Measurements from ENCODE around the gene ATP9A.
A peak's percentile ranks its signal among the peaks of the same experiment; 100 is the strongest.

Gene ATP9A

DNA sequence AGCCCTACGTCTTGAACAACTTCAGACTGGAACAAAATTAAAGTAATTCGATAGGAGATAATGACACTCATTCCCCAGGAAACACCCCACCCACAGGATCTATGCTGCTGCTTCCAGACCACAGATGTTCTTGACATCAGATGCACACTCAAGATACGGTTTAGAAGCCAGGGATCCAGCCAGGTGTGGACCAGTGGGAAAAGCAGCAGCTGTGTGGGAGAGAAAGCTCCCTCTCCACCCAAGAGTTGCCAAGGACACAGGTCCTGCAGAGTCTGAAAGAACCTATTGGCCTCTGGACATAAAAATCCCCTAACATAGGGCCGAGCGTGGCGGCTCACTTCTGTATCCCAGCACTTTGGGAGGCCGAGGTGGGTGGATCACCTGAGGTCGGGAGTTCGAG is 133.9 kb downstream of the ATP9A start:
- no peak overlapping the region for H3K27ac Mint-ChIP-seq
- ATAC-seq (replicated peaks), result no peak
- no peaks in the 10 kb centered on the region for H3K9me3 Mint-ChIP-seq
- H3K4me3 Mint-ChIP-seq, result no peak overlapping the region
- H3K4me1 Mint-ChIP-seq (ENCODE audit: low read depth in 2 of 2), result peaks cover 15 to 21% of the 10 kb centered on the region in 2 donors
- peaks cover 0 to 50% of the 10 kb centered on the region in 2 donors for H3K27me3 Mint-ChIP-seq
- no peaks in the 10 kb centered on the region for H3K36me3 Mint-ChIP-seq (ENCODE audit: insufficient read depth)
- DNase-seq, result no peak

DNA sequence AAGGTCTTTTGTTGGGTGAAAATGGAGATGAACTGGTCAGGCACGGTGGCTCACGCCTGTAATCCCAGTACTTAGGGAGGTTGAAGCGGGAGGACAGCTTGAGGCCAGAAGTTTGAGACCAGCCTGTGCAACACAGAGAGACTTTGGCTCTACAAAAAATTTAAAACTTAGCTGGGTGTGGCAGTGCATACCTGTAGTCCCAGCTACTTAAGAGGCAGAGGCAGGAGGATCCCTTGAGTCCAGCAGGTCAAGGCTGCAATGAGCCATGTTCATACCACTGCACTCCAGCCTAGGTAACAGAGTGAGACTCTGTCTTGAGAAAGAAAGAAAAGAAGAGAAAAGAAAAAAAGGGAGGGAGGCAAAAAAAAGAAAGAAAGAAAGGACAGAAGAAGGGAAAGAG is 134.8 kb downstream of the ATP9A start:
- H3K36me3 Mint-ChIP-seq (ENCODE audit: insufficient read depth), result no peaks in the 10 kb centered on the region
- no peak for DNase-seq
- no peak overlapping the region for H3K4me3 Mint-ChIP-seq
- no peak for ATAC-seq (replicated peaks)
- peak overlapping the region in 1 of 2 donors; percentile 81 for H3K27ac Mint-ChIP-seq
- H3K9me3 Mint-ChIP-seq, result no peaks in the 10 kb centered on the region
- peaks cover 17 to 23% of the 10 kb centered on the region in 2 donors for H3K4me1 Mint-ChIP-seq (ENCODE audit: low read depth in 2 of 2)
- peaks cover 0 to 50% of the 10 kb centered on the region in 2 donors for H3K27me3 Mint-ChIP-seq

DNA sequence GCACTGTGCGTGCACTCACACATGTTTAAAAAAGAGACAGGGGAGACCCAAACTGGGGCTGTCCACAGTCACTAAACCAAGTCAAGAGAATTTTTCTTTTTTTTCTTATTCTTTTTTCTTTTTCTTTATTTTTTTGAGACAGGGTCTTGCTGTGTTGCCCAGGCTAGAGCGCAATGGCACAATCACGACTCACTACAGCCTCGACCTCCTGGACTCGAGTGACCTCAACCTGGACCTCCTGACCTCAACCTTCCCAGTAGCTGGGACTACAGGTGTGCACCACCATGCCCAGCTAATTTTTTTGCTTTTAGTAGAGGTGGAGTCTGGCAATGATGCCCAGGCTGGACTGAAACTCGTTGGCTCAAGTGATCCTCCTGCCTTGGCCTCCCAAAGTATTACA is 136.2 kb downstream of the ATP9A start:
- ATAC-seq (replicated peaks) (no peak), DNase-seq (no peak)
- no peaks in the 10 kb centered on the region for H3K36me3 Mint-ChIP-seq (ENCODE audit: insufficient read depth)
- no peaks in the 10 kb centered on the region for H3K9me3 Mint-ChIP-seq
- peaks cover 0 to 50% of the 10 kb centered on the region in 2 donors for H3K27me3 Mint-ChIP-seq
- H3K4me1 Mint-ChIP-seq (ENCODE audit: low read depth in 2 of 2), result peaks cover 17 to 23% of the 10 kb centered on the region in 2 donors
- H3K27ac Mint-ChIP-seq, result peak overlapping the region; percentile 39 to 59
- H3K4me3 Mint-ChIP-seq, result peak overlapping the region in 1 of 2 donors; percentile 65

- ATAC-seq (replicated peaks) (peak; percentile 62), DNase-seq (no peak)
- Mint-ChIP-seq H3K4me3 (peak overlapping the region; percentile 33 to 65), H3K27ac (peak overlapping the region; percentile 39 to 59), H3K9me3 (no peaks in the 10 kb centered on the region), H3K27me3 (peaks cover 0 to 50% of the 10 kb centered on the region in 2 donors), H3K4me1 (ENCODE audit: low read depth in 2 of 2) (peaks cover 17 to 23% of the 10 kb centered on the region in 2 donors), H3K36me3 (ENCODE audit: insufficient read depth) (no peaks in the 10 kb centered on the region)
Measured at GRCh38 chr20:51631011-51631950, 136.9 kb downstream of the ATP9A start.

DNA sequence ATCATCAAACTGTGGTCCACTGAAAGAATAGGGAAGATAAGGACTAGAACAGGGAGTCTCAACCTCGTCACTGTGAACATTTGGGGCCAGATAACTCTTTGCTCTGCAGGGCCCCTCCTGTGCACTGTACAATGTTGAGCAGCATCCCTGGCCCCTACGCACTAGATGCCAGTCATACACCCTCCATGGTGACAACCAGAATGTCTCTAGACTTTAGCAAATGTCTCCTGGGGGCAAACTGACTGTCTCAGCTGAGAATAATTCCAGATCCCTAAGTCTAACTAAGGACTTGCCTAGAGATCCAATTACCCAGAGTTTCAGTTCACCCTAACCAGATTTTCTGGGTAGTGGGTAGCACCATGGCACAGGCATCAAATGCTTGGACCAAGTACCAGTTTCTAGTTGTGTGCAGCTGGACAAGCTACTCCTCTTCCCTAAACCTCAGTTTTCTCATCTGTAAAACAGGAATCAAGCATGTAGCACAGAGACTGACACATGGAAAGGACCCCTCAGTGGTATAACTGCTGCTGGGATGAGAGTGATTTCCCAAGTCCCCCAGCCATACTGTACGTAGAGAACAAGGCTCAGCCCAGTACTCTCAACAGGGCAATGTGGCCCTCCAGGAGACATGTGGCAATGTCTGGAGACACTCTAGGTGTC is 138.7 kb downstream of the ATP9A start:
- Mint-ChIP-seq H3K4me3 (no peak overlapping the region), H3K36me3 (ENCODE audit: insufficient read depth) (no peaks in the 10 kb centered on the region), H3K4me1 (ENCODE audit: low read depth in 2 of 2) (peaks cover 17 to 28% of the 10 kb centered on the region in 2 donors), H3K27me3 (peaks cover 0 to 42% of the 10 kb centered on the region in 2 donors), H3K9me3 (no peaks in the 10 kb centered on the region), H3K27ac (peak overlapping the region; percentile 8 to 77)
- DNase-seq, result no peak
- no peak for ATAC-seq (replicated peaks)

DNA sequence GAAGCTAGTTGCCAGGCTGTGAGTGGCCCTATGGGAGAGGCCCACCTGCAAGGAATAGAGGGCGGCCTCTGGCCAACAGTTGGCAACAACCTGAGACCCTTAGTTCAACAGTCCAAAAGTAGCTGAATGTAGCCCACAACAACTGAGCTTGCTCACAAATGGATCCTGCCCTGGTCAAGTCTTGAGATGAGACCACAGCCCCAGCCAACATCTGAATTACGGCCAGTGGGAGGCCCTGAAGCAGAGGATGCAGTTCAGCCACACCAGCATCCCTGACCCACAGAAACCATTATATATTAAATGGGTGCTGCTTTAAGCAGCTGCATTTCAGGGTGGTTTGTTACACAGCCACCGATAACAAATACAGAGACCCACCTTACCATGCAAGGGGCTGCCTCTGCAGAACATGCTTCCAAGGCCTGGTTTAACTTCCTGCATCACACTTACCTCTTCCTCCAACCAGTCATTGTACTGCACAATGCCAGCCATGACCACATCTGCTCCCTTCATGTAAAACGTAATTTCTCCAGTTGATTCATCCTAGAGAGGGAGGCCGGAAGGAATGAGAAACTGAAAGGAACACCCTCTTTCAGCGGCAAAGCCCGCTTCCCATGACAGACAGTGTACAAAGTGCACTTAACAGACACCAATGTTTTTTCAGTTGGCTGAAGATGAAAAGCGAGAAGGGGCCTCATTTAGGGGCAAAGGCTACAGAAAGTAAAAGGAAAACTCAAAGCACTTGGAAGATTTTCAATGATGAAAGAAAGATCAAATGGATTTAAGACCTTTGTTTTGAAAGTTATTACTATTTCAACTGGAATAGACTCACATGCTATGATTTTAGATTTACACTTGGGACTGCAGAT is 139.4 kb downstream of the ATP9A start:
- DNase-seq (no peak), ATAC-seq (replicated peaks) (no peak)
- Mint-ChIP-seq H3K4me3 (no peak overlapping the region), H3K9me3 (no peaks in the 10 kb centered on the region), H3K4me1 (ENCODE audit: low read depth in 2 of 2) (peaks cover 22 to 34% of the 10 kb centered on the region in 2 donors), H3K27me3 (peaks cover 0 to 36% of the 10 kb centered on the region in 2 donors), H3K27ac (peak overlapping the region; percentile 8 to 77), H3K36me3 (ENCODE audit: insufficient read depth) (no peaks in the 10 kb centered on the region)

- Mint-ChIP-seq H3K36me3 (ENCODE audit: insufficient read depth) (no peaks in the 10 kb centered on the region), H3K27me3 (peaks cover 0 to 25% of the 10 kb centered on the region in 2 donors), H3K4me3 (no peak overlapping the region), H3K9me3 (no peaks in the 10 kb centered on the region), H3K4me1 (ENCODE audit: low read depth in 2 of 2) (peaks cover 25 to 36% of the 10 kb centered on the region in 2 donors), H3K27ac (no peak overlapping the region)
- DNase-seq (no peak), ATAC-seq (replicated peaks) (no peak)
Measured at GRCh38 chr20:51627586-51627985, 140.6 kb downstream of the ATP9A start.

- ATAC-seq (replicated peaks) (no peak), DNase-seq (no peak)
- Mint-ChIP-seq H3K9me3 (no peaks in the 10 kb centered on the region), H3K4me3 (no peak overlapping the region), H3K36me3 (ENCODE audit: insufficient read depth) (no peaks in the 10 kb centered on the region), H3K27ac (no peak overlapping the region), H3K27me3 (peaks cover 0 to 7% of the 10 kb centered on the region in 2 donors), H3K4me1 (ENCODE audit: low read depth in 2 of 2) (peaks cover 13 to 23% of the 10 kb centered on the region in 2 donors)
Measured at GRCh38 chr20:51625105-51625504, 143.1 kb downstream of the ATP9A start.

DNA sequence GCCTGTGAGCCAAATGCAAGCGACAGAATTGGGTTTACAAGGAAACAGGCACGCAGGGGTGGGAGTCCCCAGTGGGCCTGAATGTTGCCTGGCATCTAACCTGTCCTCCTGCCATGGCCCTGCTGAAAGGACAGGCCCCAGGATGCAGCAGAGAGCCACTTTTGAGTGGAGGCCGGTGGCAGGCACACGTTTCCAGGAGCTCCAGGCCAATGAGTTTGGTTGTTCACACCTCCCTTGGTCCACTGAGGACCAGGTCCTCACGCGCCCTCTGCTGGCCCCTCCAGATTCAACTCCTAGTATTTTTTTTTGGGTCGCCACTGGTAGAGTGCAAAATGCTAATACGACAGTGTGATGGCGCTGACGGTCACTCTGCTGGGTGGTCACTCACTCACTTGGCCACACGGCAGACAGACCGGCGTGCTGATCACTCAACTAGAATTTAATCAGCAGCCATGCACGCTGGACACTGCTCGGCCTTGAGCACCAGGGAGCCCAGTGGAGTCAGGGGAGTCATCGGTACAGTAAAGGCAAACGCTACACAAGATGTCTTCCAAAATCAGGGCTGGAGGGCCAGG is 143.9 kb downstream of the ATP9A start:
- no peaks in the 10 kb centered on the region for H3K36me3 Mint-ChIP-seq (ENCODE audit: insufficient read depth)
- DNase-seq, result peak; percentile 45 to 74 (median 50)
- peak overlapping the region in 1 of 2 donors; percentile 34 for H3K4me3 Mint-ChIP-seq
- H3K9me3 Mint-ChIP-seq, result no peaks in the 10 kb centered on the region
- peak overlapping the region in 1 of 2 donors; percentile 38 for H3K27ac Mint-ChIP-seq
- peak; percentile 54 for ATAC-seq (replicated peaks)
- H3K4me1 Mint-ChIP-seq (ENCODE audit: low read depth in 2 of 2), result peaks cover 11 to 18% of the 10 kb centered on the region in 2 donors
- H3K27me3 Mint-ChIP-seq, result no peaks in the 10 kb centered on the region

DNA sequence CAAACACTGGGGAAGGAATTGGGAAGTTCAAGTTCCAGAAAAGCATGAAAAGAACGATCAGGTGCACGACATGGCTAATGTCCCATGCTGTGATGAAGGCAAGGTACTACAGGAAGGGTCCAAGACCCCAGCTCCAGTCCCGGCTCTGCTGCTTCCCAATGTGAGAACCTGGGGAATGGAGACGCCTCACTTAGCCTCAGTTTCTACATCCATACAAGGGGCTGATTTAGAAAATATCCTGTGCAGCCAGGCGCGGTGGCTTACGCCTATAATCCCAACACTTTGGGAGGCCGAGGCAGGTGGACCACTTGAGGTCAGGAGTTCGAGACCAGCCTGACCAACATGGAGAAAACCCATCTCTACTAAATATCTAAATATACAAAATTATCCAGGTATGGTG is 144.9 kb downstream of the ATP9A start:
- H3K27me3 Mint-ChIP-seq, result peaks cover 0 to 7% of the 10 kb centered on the region in 2 donors
- no peaks in the 10 kb centered on the region for H3K9me3 Mint-ChIP-seq
- H3K4me3 Mint-ChIP-seq, result peak overlapping the region in 1 of 2 donors; percentile 34
- ATAC-seq (replicated peaks) (no peak), DNase-seq (no peak)
- H3K27ac Mint-ChIP-seq, result peak overlapping the region in 1 of 2 donors; percentile 38
- H3K4me1 Mint-ChIP-seq (ENCODE audit: low read depth in 2 of 2), result peaks cover 8 to 13% of the 10 kb centered on the region in 2 donors
- H3K36me3 Mint-ChIP-seq (ENCODE audit: insufficient read depth), result no peaks in the 10 kb centered on the region

GRCh38 chr20:51622004-51622874 is 146.0 kb downstream of the ATP9A start:
- DNase-seq (no peak), ATAC-seq (replicated peaks) (no peak)
- Mint-ChIP-seq H3K9me3 (no peaks in the 10 kb centered on the region), H3K4me1 (ENCODE audit: low read depth in 2 of 2) (peaks cover 8 to 13% of the 10 kb centered on the region in 2 donors), H3K36me3 (ENCODE audit: insufficient read depth) (no peaks in the 10 kb centered on the region), H3K4me3 (no peak overlapping the region), H3K27me3 (peaks cover 0 to 8% of the 10 kb centered on the region in 2 donors), H3K27ac (no peak overlapping the region)

DNA sequence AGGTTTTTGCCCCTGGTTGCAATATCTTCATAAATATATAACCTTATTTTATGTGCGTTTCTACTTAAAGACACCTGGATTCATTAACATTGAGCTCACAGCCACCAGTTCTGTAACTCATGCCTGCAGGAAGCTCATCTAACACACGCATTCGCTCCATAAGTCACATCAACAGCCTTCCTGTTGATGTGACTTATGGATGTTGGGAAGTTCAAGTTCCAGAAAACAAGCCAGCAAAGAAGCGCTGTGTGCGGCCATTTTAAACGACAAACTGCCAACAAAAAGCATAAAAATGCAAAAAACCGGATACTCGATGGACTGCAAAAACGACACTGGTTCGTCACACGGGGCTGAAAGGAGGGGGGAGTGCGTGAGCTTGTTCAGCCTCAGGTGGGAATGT is 147.8 kb downstream of the ATP9A start:
- Mint-ChIP-seq H3K4me3 (peak overlapping the region in 1 of 2 donors; percentile 40), H3K36me3 (ENCODE audit: insufficient read depth) (no peaks in the 10 kb centered on the region), H3K4me1 (ENCODE audit: low read depth in 2 of 2) (peaks cover 8 to 12% of the 10 kb centered on the region in 2 donors), H3K27ac (no peak overlapping the region), H3K27me3 (peaks cover 0 to 8% of the 10 kb centered on the region in 2 donors), H3K9me3 (no peaks in the 10 kb centered on the region)
- DNase-seq (no peak), ATAC-seq (replicated peaks) (no peak)
